Endothelial cell of umbilical vein (primary cell): Measurements from ENCODE around the gene SZT2. TPM values are rescaled to one million over a fixed set of nuclear protein-coding genes. Genes with fewer than 3 reads are reported as not detected.

ENCODE experiments used
- BruUV-seq: library from RNA; stranded (reverse); fragments of 400-500 nt; replicated peaks from 2 replicates; lab custom pipeline; 2021; lab: Mats Ljungman, UMichigan
- CTCF ChIA-PET: fragments of 300-600, 350-600 bp; sonication (Branson Sonifier 250); formaldehyde crosslinking; loops from one replicate; lab custom pipeline; 2021; ENCODE audit warnings: antibody characterized with exemption, inconsistent platforms; lab: Charles Lee
- POLR2A ChIA-PET: fragments of 300-600, 350-600 bp; sonication (Branson Sonifier 250); formaldehyde crosslinking; loops from one replicate; lab custom pipeline; 2021; ENCODE audit warnings: antibody characterized with exemption, inconsistent platforms; lab: Charles Lee
- DNase-seq: peaks from one replicate; pipeline ENCODE4 v3.0.0-alpha.2; 2011; ENCODE audit warnings: low read depth, low spot score
- FAIRE-seq: peaks from 2 replicates; lab custom pipeline; 2011; peaks lifted over from hg19 to GRCh38; lab: Jason Lieb, UNC
- H2AFZ ChIP-seq: 2 replicates; pipeline ENCODE4 v1.6.0; 2012; ENCODE audit warnings: low read depth, low read length, control low read depth, inconsistent platforms
- H3K27ac ChIP-seq: 2 replicates; pipeline ENCODE4 v1.5.1; 2011; ENCODE audit warnings: low read depth, mild to moderate bottlenecking, control low read depth, low read length, moderate library complexity; ENCODE audit not compliant: insufficient read depth
- H3K27me3 ChIP-seq, 2 experiments: 2 replicates each; pipeline versions ENCODE4 v1.6.0 to v1.6.1; 2011; ENCODE audit warnings: low read length in 2 of 2, mixed read lengths in 1 of 2; ENCODE audit not compliant: control insufficient read depth in 2 of 2, insufficient read depth in 2 of 2
- H3K36me3 ChIP-seq, 2 experiments: 2 replicates in 1 of 2; 3 replicates in 1 of 2; pipeline ENCODE4 v1.5.1; 2011; ENCODE audit warnings: low read length in 2 of 2, mild to moderate bottlenecking in 1 of 2, moderate library complexity in 1 of 2; ENCODE audit not compliant: control insufficient read depth in 2 of 2, insufficient read depth in 2 of 2; ENCODE audit errors: extremely low read depth in 1 of 2
- H3K4me1 ChIP-seq: 3 replicates; pipeline ENCODE4 v1.5.1; 2011; ENCODE audit warnings: mild to moderate bottlenecking, low read length; ENCODE audit not compliant: control insufficient read depth, insufficient read depth; ENCODE audit errors: extremely low read depth
- H3K4me2 ChIP-seq: 2 replicates; pipeline ENCODE4 v1.6.1; 2011; ENCODE audit warnings: low read length, control low read depth, mixed read lengths; ENCODE audit not compliant: insufficient read depth
- H3K4me3 ChIP-seq, 3 experiments: fragments of 200-600 bp in 1 of 3; sonication (generic), shearing (Covaris generic) in 1 of 3; replicated peaks in 1 of 3; 2 replicates each; pipeline ENCODE4 v1.5.1; 2011 to 2016; ENCODE audit warnings: control low read depth in 3 of 3, low read length in 3 of 3, mild to moderate bottlenecking in 2 of 3, inconsistent platforms in 1 of 3, low read depth in 1 of 3, moderate library complexity in 1 of 3; ENCODE audit not compliant: insufficient read depth in 1 of 3
- H3K79me2 ChIP-seq: 2 replicates; pipeline ENCODE4 v1.6.0; 2012; ENCODE audit warnings: low read length, inconsistent platforms; ENCODE audit not compliant: control insufficient read depth, insufficient read depth
- H3K9ac ChIP-seq: replicated peaks from 2 replicates; pipeline ENCODE3; 2011; ENCODE audit warnings: low read length, control low read depth; ENCODE audit not compliant: insufficient read depth; ENCODE audit errors: extremely low read depth
- H3K9me1 ChIP-seq: replicated peaks from 3 replicates; pipeline ENCODE4 v1.6.0; 2011; ENCODE audit warnings: mild to moderate bottlenecking, low read length; ENCODE audit not compliant: control insufficient read depth, insufficient read depth; ENCODE audit errors: extremely low read depth
- H3K9me3 ChIP-seq: replicated peaks from 2 replicates; pipeline ENCODE4 v1.5.1; 2012; ENCODE audit warnings: low read length, inconsistent platforms; ENCODE audit not compliant: control insufficient read depth, insufficient read depth
- H4K20me1 ChIP-seq: replicated peaks from 2 replicates; pipeline ENCODE3; 2011; ENCODE audit warnings: mild to moderate bottlenecking, low read length; ENCODE audit not compliant: control insufficient read depth, insufficient read depth; ENCODE audit errors: extremely low read depth
- CTCF ChIP-seq, 2 donors: IDR thresholded peaks; 1 replicate in 1 of 2; 2 replicates in 1 of 2; pipeline ENCODE4 v1.5.1; 2011; ENCODE audit warnings: low read length in 2 of 2, mild to moderate bottlenecking in 2 of 2, moderate library complexity in 2 of 2, control low read depth in 1 of 2, inconsistent platforms in 1 of 2, low read depth in 1 of 2; ENCODE audit not compliant: insufficient read depth in 1 of 2; ENCODE audit errors: extremely low read depth in 1 of 2
- EZH2 ChIP-seq: IDR thresholded peaks from 2 replicates; pipeline ENCODE4 v1.6.1; 2012; ENCODE audit warnings: borderline replicate concordance, low read depth, mild to moderate bottlenecking, moderate library complexity, low read length, inconsistent platforms; ENCODE audit not compliant: severe bottlenecking
- FOS ChIP-seq: IDR thresholded peaks from 2 replicates; pipeline ENCODE4 v1.6.1; 2011; ENCODE audit warnings: mild to moderate bottlenecking, low read length, moderate library complexity, borderline replicate concordance; ENCODE audit not compliant: insufficient read depth
- GATA2 ChIP-seq: IDR thresholded peaks from 2 replicates; pipeline ENCODE4 v1.7.0; 2011; ENCODE audit warnings: low read depth, mild to moderate bottlenecking, moderate library complexity, mixed read lengths, low read length; ENCODE audit not compliant: insufficient read length, insufficient read depth
- JUN ChIP-seq: IDR thresholded peaks from 2 replicates; pipeline ENCODE4 v1.6.1; 2011; ENCODE audit warnings: borderline replicate concordance, low read depth; ENCODE audit not compliant: insufficient read length, insufficient read depth
- MAX ChIP-seq: IDR thresholded peaks from 2 replicates; pipeline ENCODE4 v1.6.1; 2011; ENCODE audit not compliant: insufficient read depth, insufficient read length
- MYC ChIP-seq: IDR thresholded peaks from one replicate; pipeline ENCODE4 v1.6.1; 2011; ENCODE audit warnings: mild to moderate bottlenecking, low read depth, low read length
- POLR2A ChIP-seq: IDR thresholded peaks from 2 replicates; pipeline ENCODE4 v1.6.1; 2012; ENCODE audit warnings: low read depth, mild to moderate bottlenecking, control low read depth, low read length
- POLR2AphosphoS5 ChIP-seq: IDR thresholded peaks from 2 replicates; pipeline ENCODE4 v1.6.1; 2012; ENCODE audit warnings: low read depth, mild to moderate bottlenecking, control low read depth, low read length, moderate library complexity; ENCODE audit not compliant: insufficient read depth
- dilution Hi-C: fragments of 300-500 bp; cut with MboI; formaldehyde crosslinking; loops from one replicate; pipeline ENCODE4 v1.15.0; 2019; ENCODE audit warnings: low sequenced_read_pairs; ENCODE audit not compliant: extremely low pct_ligation_motif_present
- intact Hi-C: fragments of 100-400 bp; cut with micrococcal nuclease; formaldehyde crosslinking; loops from one replicate; pipeline ENCODE4 v1.10.0; 2022
- polyA plus RNA-seq, 4 experiments: library from polyadenylated mRNA; depleted of rRNA in 3 of 4; stranded (reverse) in 3 of 4; unstranded in 1 of 4; fragments of >200 nt; gene quantifications; 2 replicates each; pipeline versions ENCODE4 v1.2.1 to v1.2.3, GENCODE V29; 2011 to 2012; ENCODE audit warnings: missing spikeins in 1 of 4
- total RNA-seq: library from RNA; stranded (reverse); gene quantifications from 2 replicates; pipeline ENCODE4 v1.2.3, GENCODE V29; 2021

The SZT2 gene
- total and polyA plus RNA-seq, 2 donors (not counting 3 experiments of a cell fraction or from before 2014, with no cell fraction given): 11.4 to 49.9 TPM

- TF ChIP-seq MYC (no peak), MAX (no peak), JUN (no peak), EZH2 (no peak), FOS (no peak), CTCF (IDR thresholded peaks at IDR 0.05; ENCODE audit: extremely low read depth in 1 of 2, insufficient read depth in 1 of 2, low read depth in 1 of 2, low read length in 2 of 2) (no peak), POLR2A (no peak), GATA2 (no peak), POLR2AphosphoS5 (no peak)
- Histone ChIP-seq H3K4me1 (no peaks in the 10 kb centered on the region), H3K9me1 (no peaks in the 10 kb centered on the region), H3K27me3 (no peaks in the 10 kb centered on the region), H3K9me3 (no peaks in the 10 kb centered on the region), H3K79me2 (no peaks in the 10 kb centered on the region), H3K36me3 (peaks cover 10 to 68% of the 10 kb centered on the region in 2 experiments), H2AFZ (no peak overlapping the region), H3K4me3 (no peak overlapping the region), H4K20me1 (no peaks in the 10 kb centered on the region), H3K27ac (no peak overlapping the region), H3K9ac (no peak overlapping the region), H3K4me2 (no peak overlapping the region)
- intact Hi-C loops (no loop called here), dilution Hi-C loops (loop anchor here (25.0 kb wide), 1 partner anchor 184 kb away; no protein-coding TSS in a partner anchor)
- FAIRE-seq: no peak
- DNase-seq: no peak
- ChIA-PET POLR2A (no interaction called here), CTCF (interaction anchor here (2.0 kb wide), 1 partner anchor 194 kb away, joined by 4 read pairs; no protein-coding TSS in a partner anchor)
- no TSS peak for BruUV-seq
Measured at GRCh38 chr1:43421396-43421795, 31.7 kb downstream of the SZT2 start.
